ENCODE measurements around the gene CREG1.
"Not testable (repeated sequence)": the region's sequence is repeated elsewhere in the genome, so short reads cannot be mapped to it uniquely, and the experiment has no call there.

Gene CREG1

GRCh38 chr1:167564612-167565270, 11.2 kb upstream of the CREG1 start:
- DNase-seq (ENCODE audit: low read depth in 2 of 2), result no peak

- no peak for DNase-seq (ENCODE audit: low read depth in 2 of 2)
Measured at GRCh38 chr1:167563579-167564246, 10.2 kb upstream of the CREG1 start.

- DNase-seq (ENCODE audit: low read depth in 2 of 2), result no peak
Measured at GRCh38 chr1:167562702-167563101, 9.1 kb upstream of the CREG1 start.

- no peak for DNase-seq (ENCODE audit: low read depth in 2 of 2)
Measured at GRCh38 chr1:167561753-167562152, 8.2 kb upstream of the CREG1 start.

- DNase-seq (ENCODE audit: low read depth in 2 of 2), result peak; percentile 50 to 51
Measured at GRCh38 chr1:167555971-167556714, 2.6 kb upstream of the CREG1 start.

GRCh38 chr1:167555072-167555471, 1.5 kb upstream of the CREG1 start:
- DNase-seq (ENCODE audit: low read depth in 2 of 2), result not testable (repeated sequence)

GRCh38 chr1:167554028-167554779, 642 bp upstream of the CREG1 start:
- no peak for DNase-seq (ENCODE audit: low read depth in 2 of 2)

- no peak for DNase-seq (ENCODE audit: low read depth in 2 of 2)
Measured at GRCh38 chr1:167551362-167551761, 2.2 kb downstream of the CREG1 start.

GRCh38 chr1:167548059-167548932, 5.3 kb downstream of the CREG1 start:
- DNase-seq (ENCODE audit: low read depth in 2 of 2), result no peak

- DNase-seq (ENCODE audit: low read depth in 2 of 2), result no peak
Measured at GRCh38 chr1:167546935-167547334, 6.6 kb downstream of the CREG1 start.

- DNase-seq (ENCODE audit: low read depth in 2 of 2), result no peak
Measured at GRCh38 chr1:167545349-167545748, 8.2 kb downstream of the CREG1 start.

- no peak for DNase-seq (ENCODE audit: low read depth in 2 of 2)
Measured at GRCh38 chr1:167544447-167545093, 9.0 kb downstream of the CREG1 start.

GRCh38 chr1:167543199-167543990, 10.2 kb downstream of the CREG1 start:
- no peak for DNase-seq (ENCODE audit: low read depth in 2 of 2)

GRCh38 chr1:167542109-167543032, 11.2 kb downstream of the CREG1 start:
- no peak for DNase-seq (ENCODE audit: low read depth in 2 of 2)

GRCh38 chr1:167541610-167542009, 12.0 kb downstream of the CREG1 start:
- no peak for DNase-seq (ENCODE audit: low read depth in 2 of 2)

GRCh38 chr1:167541003-167541402, 12.6 kb downstream of the CREG1 start:
- no peak for DNase-seq (ENCODE audit: low read depth in 2 of 2)

GRCh38 chr1:167538657-167539056, 14.9 kb downstream of the CREG1 start:
- no peak for DNase-seq (ENCODE audit: low read depth in 2 of 2)

- no peak for DNase-seq (ENCODE audit: low read depth in 2 of 2)
Measured at GRCh38 chr1:167533851-167534300, 19.7 kb downstream of the CREG1 start.

All from activated CD8-positive, alpha-beta memory T cell treated with anti-CD3 and anti-CD28 coated beads for 4 hours (primary cell).